HG03025 (cell line): Measurements from ENCODE around the gene CLTB.

Source experiments
- ATAC-seq: cut with Tn5 transposase; IDR thresholded peaks from one replicate; pipeline ENCODE4 v1.9.1; 2021; ENCODE audit warnings: mild to moderate bottlenecking, moderate library complexity; ENCODE audit not compliant: unreplicated experiment, low FRiP score

The CLTB gene

GRCh38 chr5:176406436-176407052, 9.8 kb downstream of the CLTB start:
- ATAC-seq, result no peak

DNA sequence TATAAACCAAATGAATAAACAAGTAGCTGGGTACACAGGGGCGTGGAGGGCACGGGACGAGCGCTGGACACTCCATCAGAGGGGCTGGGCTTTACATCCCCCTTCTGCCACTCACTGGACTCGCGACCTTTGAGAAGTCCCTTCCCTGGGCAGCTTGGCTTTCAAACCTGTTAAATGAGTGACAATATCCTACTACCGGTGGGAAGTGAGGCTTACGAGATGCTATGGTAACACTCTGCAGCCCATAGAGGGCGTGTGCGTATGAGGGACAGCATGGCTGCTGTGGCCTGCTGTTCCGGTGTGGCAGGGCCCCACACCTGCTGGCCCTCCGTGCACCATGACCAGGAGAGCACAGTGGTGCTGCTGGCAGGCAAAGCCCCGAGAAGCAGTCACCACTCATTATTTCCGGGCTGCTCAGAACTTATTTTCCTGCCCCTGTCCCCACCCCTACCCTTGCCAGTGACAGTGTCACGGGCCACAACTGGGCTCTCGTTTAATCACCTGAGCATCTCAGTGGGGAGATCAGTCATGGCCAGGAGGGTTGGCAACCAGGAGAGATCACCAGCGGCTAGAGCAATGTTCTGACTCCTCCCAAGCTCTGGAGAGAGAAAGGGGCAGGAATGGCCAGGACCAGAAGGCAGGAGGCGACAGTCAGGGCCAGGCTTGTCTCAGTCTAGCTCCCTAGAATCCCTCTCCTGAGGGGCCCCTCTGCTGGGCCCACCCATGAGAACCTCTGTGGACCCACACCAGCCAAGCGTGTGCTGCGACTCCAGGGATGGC, 10.5 kb downstream of the CLTB start:
- ATAC-seq, result no peak

- ATAC-seq, result no peak
Observed at GRCh38 chr5:176401281-176402205, 14.8 kb downstream of the CLTB start.

DNA sequence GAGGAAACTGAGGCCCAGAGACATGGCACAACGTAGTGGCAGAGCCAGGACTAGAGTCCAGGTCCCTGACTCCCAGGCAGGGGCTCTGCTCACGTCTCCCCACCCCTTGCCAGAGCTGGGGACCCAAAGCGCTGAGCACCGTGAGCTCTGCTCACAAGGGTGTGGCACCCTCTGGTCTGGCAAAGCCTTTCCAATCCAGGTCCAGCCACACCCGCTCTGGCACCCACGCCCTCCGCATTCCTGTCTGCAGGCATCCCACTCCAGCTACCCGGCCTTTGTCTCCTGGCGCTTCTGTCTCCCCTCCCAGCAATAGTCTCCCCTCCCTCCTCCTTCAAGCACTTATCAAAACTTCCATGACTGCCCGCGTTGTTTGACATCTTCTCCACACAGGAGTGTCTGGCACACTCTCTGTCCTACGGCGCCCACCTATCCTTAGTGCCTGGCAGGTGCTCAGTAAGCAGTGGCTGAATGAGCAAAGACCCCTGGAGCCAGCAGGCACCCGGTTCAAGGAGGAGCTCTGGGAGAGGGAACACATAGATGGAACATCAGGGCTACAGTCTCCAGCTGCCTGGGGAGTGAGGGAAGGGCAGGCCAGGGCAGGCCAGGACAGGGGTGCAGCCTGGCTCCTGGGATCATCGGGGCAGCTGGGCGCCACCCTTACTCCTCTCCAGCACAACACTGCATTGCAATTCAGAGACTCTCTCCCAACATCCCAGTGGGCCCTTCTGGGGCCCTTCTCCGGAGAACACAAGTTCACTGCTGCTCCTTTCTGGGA, 15.8 kb downstream of the CLTB start:
- ATAC-seq, result no peak

GRCh38 chr5:176397736-176398420, 18.5 kb downstream of the CLTB start:
- no peak for ATAC-seq

DNA sequence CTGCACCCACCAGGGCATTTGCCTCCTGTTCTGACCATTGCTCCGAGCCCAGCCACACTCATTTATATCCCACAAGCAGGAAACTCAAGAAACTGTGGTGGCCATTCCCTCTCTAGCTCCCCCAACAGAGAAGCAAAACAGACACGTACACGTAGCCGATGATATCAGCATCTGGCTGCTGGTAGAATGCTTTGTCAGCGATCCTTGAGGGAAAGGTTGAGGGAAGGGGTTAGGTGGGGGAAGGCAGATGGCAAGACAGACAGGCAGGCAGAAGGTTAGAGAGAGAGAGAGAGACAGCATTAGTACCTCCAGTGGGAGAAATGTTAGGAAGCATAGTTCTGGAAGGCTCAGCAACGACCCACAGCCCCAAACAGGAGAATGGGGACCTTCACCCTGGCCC, 20.0 kb downstream of the CLTB start:
- no peak for ATAC-seq

DNA sequence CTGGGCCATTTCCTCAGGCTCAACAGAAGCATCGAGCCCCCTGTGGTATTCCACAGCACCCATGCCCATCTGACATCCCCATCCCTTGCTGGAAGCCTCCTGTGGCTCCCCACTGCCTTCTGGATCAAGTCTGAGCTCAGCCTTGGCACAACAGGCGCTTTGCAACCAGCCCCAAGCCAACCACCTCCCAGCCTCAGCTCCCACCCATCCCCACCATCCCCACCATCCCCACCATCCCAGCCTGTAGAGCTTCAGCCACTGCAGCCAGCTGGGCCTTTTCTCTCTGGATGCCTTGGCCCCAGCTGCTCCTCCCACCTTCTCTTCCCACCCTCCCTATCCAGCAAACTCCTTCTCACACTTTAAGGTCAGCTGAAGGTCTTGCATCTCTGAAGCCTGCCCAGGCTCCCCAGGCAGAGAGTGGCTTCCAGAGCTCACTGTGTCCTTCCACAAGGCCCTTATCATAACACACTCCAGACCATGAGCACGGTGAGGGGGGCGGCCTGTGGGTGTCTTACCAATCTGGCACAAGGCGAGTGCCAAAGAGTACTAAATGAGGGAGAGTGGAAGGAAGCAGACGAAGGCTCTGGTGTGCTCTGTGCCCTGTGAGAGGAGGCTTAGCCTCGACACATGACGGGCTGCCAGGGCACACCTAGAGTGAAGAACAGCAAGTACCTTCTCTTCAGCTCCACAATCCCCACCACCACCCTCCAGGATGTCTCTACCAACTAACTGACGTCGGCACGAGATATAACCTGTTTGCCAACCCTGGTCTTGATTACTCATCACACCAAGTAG, 21.3 kb downstream of the CLTB start:
- no peak for ATAC-seq

GRCh38 chr5:176394096-176394495, 22.2 kb downstream of the CLTB start:
- ATAC-seq, result no peak

DNA sequence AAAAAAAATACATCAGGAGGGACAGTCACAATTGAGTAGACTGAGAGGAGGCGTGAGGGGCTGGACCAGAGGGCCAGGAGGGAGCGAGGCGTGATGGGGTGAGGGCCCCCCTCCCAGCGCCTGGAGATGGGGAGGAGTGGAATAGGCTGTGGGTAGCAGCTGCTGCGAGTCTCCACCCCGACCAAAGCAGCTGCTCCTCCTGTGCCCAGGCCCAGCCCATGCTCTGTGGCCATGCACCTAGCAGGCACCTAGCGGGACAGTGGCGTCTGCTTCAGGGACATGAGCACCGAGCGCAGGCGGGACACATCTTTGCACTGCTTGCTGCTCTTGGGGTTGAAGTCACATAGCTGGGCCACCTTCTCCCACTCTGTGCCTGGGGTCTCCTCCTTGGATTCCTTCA, 23.8 kb downstream of the CLTB start:
- no peak for ATAC-seq

DNA sequence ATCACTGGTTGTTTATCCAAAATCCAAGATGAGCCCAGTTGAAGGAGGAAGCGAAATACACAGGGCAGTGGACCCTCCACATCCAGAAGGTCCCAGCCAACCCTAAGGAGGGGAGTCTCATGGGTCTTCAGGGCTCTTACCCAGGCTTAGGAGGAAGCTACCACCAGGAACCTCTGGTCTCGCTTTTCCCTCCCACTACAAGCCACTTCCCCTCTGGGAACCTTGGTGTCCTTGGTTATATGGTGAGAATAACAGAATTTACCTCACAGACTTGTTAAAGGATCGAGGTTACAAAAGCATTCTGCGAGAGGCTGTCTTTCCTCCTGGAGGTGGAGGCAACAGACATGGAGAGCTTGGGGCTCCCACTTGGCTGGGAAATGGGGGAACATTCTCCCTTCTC, 24.3 kb downstream of the CLTB start:
- no peak for ATAC-seq

- ATAC-seq, result no peak
Observed at GRCh38 chr5:176391479-176391878, 24.9 kb downstream of the CLTB start.

GRCh38 chr5:176389135-176390123, 26.9 kb downstream of the CLTB start:
- ATAC-seq, result peak; percentile 27

GRCh38 chr5:176388444-176389134, 27.8 kb downstream of the CLTB start, which contains the start of the genes HIGD2A and NOP16:
Gene HIGD2A (plus strand): TSS chr5:176388751. CDS start chr5:176388820, 69 bp downstream.
Gene NOP16 (minus strand): TSS chr5:176388598. CDS start chr5:176388539, 59 bp downstream.
- peak; percentile 81 for ATAC-seq

DNA sequence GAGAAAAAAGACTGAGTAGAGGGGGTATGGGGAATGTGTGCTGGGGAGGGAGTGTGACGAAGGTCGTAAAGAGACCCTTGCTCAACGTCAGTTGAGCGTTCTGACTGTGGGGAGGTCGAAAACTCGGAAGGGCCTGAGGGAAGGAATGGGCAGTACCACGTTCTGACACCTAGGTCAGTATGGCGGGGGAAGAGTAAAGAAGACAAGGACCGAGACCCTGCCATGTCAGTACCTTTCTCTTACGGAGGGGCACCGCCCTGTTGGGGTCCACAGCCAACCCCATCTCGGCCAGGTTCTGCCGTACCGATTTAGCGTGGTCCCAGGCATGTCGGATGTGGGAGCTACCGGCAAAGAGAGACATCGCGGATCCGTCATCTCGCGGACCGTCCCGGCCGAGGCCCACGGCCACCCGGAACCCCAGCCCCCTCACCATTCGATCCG, 28.3 kb downstream of the CLTB start:
- ATAC-seq, result no peak

DNA sequence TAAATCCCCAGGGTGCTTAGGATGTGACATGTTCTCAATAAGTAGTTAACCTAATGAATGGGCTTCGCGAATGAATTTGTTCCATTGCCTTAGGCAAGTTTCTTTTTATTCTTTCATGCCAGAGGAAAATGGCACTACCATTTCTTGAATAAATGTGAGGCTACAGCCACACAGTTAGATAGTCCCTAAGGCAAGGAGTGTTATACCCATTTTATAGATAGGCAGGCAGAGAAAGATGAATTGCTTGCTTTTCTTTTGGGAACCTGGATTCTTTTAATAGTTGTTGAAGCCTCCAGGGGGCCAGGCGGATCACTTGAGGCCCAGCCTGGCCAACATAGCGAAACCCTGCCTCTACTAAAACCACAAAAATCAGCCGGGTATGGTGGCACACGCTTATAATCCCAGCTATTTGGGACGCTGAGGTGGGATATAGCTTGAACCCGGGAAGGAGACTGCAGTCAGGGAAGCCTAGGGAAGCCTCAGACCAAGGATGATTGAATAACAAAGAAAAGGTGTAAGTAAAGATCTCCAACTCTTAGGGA, 28.9 kb downstream of the CLTB start:
- ATAC-seq, result no peak

GRCh38 chr5:176386491-176386890, 29.8 kb downstream of the CLTB start:
- ATAC-seq, result no peak

- ATAC-seq, result no peak
Observed at GRCh38 chr5:176384991-176385390, 31.3 kb downstream of the CLTB start.
